ENCODE data around the gene SUCLG2. TPM values are rescaled to one million over a fixed set of nuclear protein-coding genes. Genes with fewer than 3 reads are reported as not detected.

SUCLG2 gene
- total RNA-seq, 2 experiments from 2014 or later, result 28.3 to 44.7 TPM

GRCh38 chr3:67654844-67655177, 399 bp upstream of the SUCLG2 start:
- Histone ChIP-seq H3K4me2 (ENCODE audit: low read length) (peak overlapping the region; percentile 94), H3K27ac (ENCODE audit: low read depth, low read length, poor library complexity, severe bottlenecking) (peak overlapping the region; percentile 81), H3K9me3 (ENCODE audit: low read length) (peaks cover 9% of the 10 kb centered on the region; the same call in 1 of the 2 replicates), H3K9me2 (ENCODE audit: insufficient read depth, low read length) (no peaks in the 10 kb centered on the region), H2AFZ (ENCODE audit: low read length) (peak overlapping the region; percentile 85), H4K20me1 (ENCODE audit: insufficient read depth, low read length) (no peaks in the 10 kb centered on the region), H3K4me3 (ENCODE audit: low read depth, low read length, poor library complexity, severe bottlenecking) (peak overlapping the region; percentile 78), H3K36me3 (ENCODE audit: insufficient read depth, low read length) (peaks cover 17% of the 10 kb centered on the region), H3K4me1 (ENCODE audit: insufficient read depth, low read length, poor library complexity, severe bottlenecking) (peaks cover 56% of the 10 kb centered on the region), H3K79me2 (ENCODE audit: insufficient read depth, low read depth, low read length) (peaks cover 12% of the 10 kb centered on the region; the same call in 1 of the 2 replicates)
- TSS peak; percentile 71 for BruUV-seq (replicated peaks)
- ChIA-PET POLR2A (interaction anchor here (0.6 to 3.0 kb wide), 19 partner anchors 10 to 1451 kb away, joined by 3 to 16 read pairs (median 4); partner anchors contain the start of gene TMF1), CTCF (ENCODE audit: unreplicated experiment) (interaction anchor here (0.6 to 1.6 kb wide), 3 partner anchors 22 to 56 kb away, joined by 3 to 5 read pairs (median 4); no protein-coding TSS in a partner anchor)
- intact Hi-C loops (cut with micrococcal nuclease; ENCODE audit: unreplicated experiment), result loop anchor here (1.0 to 10.0 kb wide), 3 partner anchors 23 to 610 kb away; no protein-coding TSS in a partner anchor
- no peak for TF ChIP-seq EZH2phosphoT487 (IDR thresholded peaks at IDR 0.05; ENCODE audit: borderline replicate concordance, low read depth, low read length)
- TF ChIP-seq CTCF (conservative IDR thresholded peaks at IDR 0.05; ENCODE audit: low read length), result no peak
- DNase-seq (ENCODE audit: low spot score), result no peak

- CTCF ChIA-PET (ENCODE audit: unreplicated experiment), result interaction anchor here (1.6 kb wide), 1 partner anchor 23 kb away, joined by 5 read pairs; no protein-coding TSS in a partner anchor
- H3K27ac ChIP-seq (ENCODE audit: low read depth, low read length, poor library complexity, severe bottlenecking), result peak overlapping the region; percentile 81
- peak overlapping the region; percentile 78 for H3K4me3 ChIP-seq (ENCODE audit: low read depth, low read length, poor library complexity, severe bottlenecking)
- no peaks in the 10 kb centered on the region for H4K20me1 ChIP-seq (ENCODE audit: insufficient read depth, low read length)
- POLR2A ChIA-PET, result interaction anchor here (0.5 to 2.9 kb wide), 11 partner anchors 11 to 96 kb away, joined by 3 to 16 read pairs (median 5); no protein-coding TSS in a partner anchor
- peaks cover 17% of the 10 kb centered on the region for H3K36me3 ChIP-seq (ENCODE audit: insufficient read depth, low read length)
- TSS peak; percentile 62 for BruUV-seq (replicated peaks)
- H3K4me1 ChIP-seq (ENCODE audit: insufficient read depth, low read length, poor library complexity, severe bottlenecking), result peaks cover 59% of the 10 kb centered on the region
- H3K9me2 ChIP-seq (ENCODE audit: insufficient read depth, low read length), result no peaks in the 10 kb centered on the region
- H2AFZ ChIP-seq (ENCODE audit: low read length), result peak overlapping the region; percentile 85
- H3K4me2 ChIP-seq (ENCODE audit: low read length), result peak overlapping the region; percentile 94
- peaks cover 9% of the 10 kb centered on the region; the same call in 1 of the 2 replicates for H3K9me3 ChIP-seq (ENCODE audit: low read length)
- H3K79me2 ChIP-seq (ENCODE audit: insufficient read depth, low read depth, low read length), result peaks cover 12% of the 10 kb centered on the region; the same call in 1 of the 2 replicates
- DNase-seq (ENCODE audit: low spot score), result peak; percentile 29
- no peak for TF ChIP-seq CTCF (conservative IDR thresholded peaks at IDR 0.05; ENCODE audit: low read length)
- no peak for TF ChIP-seq EZH2phosphoT487 (IDR thresholded peaks at IDR 0.05; ENCODE audit: borderline replicate concordance, low read depth, low read length)
- intact Hi-C loops (cut with micrococcal nuclease; ENCODE audit: unreplicated experiment), result loop anchor here (1.0 to 10.0 kb wide), 3 partner anchors 25 to 609 kb away; no protein-coding TSS in a partner anchor
Measured at GRCh38 chr3:67653425-67654098, 850 bp downstream of the SUCLG2 start.

All from OCI-LY7 (cell line).